ENCODE results near the gene LTBP3.

LTBP3 gene

DNA sequence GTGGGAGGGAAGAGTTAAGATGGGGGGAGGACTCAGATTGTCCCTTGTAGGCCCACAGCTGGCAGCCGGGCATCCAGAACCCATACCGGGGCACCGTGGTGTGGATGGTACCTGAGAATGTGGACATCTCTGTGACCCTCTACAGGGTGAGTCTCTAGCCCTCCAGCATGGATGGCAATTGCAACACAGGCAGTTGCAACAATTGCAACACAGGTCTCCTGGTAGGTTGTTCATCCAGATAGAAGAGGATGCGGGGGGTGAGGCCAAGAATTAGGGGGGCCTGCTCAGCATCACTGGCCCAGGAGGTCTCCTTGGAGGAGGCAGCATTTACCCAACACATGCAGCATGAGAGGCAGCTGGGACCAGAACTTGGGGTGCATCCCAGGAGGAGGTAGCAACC is 21.1 kb upstream of the LTBP3 start:
- no peaks in the 10 kb centered on the region for H3K36me3 ChIP-seq (ENCODE audit: insufficient read depth, low read length)
- H3K4me1 ChIP-seq (ENCODE audit: insufficient read depth, low read length, poor library complexity, severe bottlenecking) = peaks cover 33% of the 10 kb centered on the region
- no peaks in the 10 kb centered on the region for H3K9me3 ChIP-seq (ENCODE audit: insufficient read depth, low read depth, low read length)
- H3K4me3 ChIP-seq (ENCODE audit: low read length, poor library complexity, severe bottlenecking) = no peak overlapping the region
- H3K4me2 ChIP-seq (ENCODE audit: low read depth, low read length, poor library complexity, severe bottlenecking) = no peak overlapping the region
- no peak overlapping the region for H3K9ac ChIP-seq (ENCODE audit: low read depth, low read length, poor library complexity, severe bottlenecking)
- H2AFZ ChIP-seq (ENCODE audit: low read length) = no peak overlapping the region
- peaks cover 18% of the 10 kb centered on the region for H3K79me2 ChIP-seq (ENCODE audit: insufficient read depth, low read length)
- peaks cover 11% of the 10 kb centered on the region for H3F3A ChIP-seq (ENCODE audit: low read depth)
- no peaks in the 10 kb centered on the region for H3K27me3 ChIP-seq (ENCODE audit: insufficient read depth, low read length, poor library complexity, severe bottlenecking)
- H4K20me1 ChIP-seq (ENCODE audit: insufficient read depth, low read length, poor library complexity, severe bottlenecking) = no peaks in the 10 kb centered on the region
- TF ChIP-seq, protein P1, sequence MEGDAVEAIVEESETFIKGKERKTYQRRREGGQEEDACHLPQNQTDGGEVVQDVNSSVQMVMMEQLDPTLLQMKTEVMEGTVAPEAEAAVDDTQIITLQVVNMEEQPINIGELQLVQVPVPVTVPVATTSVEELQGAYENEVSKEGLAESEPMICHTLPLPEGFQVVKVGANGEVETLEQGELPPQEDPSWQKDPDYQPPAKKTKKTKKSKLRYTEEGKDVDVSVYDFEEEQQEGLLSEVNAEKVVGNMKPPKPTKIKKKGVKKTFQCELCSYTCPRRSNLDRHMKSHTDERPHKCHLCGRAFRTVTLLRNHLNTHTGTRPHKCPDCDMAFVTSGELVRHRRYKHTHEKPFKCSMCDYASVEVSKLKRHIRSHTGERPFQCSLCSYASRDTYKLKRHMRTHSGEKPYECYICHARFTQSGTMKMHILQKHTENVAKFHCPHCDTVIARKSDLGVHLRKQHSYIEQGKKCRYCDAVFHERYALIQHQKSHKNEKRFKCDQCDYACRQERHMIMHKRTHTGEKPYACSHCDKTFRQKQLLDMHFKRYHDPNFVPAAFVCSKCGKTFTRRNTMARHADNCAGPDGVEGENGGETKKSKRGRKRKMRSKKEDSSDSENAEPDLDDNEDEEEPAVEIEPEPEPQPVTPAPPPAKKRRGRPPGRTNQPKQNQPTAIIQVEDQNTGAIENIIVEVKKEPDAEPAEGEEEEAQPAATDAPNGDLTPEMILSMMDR (conservative IDR thresholded peaks at IDR 0.05; ENCODE audit: low read length) = no peak
- TF ChIP-seq EZH2phosphoT487 (IDR thresholded peaks at IDR 0.05; ENCODE audit: borderline replicate concordance) = no peak
- no peaks in the 10 kb centered on the region for H3K9me2 ChIP-seq (replicated peaks; ENCODE audit: low read depth, low read length)

DNA sequence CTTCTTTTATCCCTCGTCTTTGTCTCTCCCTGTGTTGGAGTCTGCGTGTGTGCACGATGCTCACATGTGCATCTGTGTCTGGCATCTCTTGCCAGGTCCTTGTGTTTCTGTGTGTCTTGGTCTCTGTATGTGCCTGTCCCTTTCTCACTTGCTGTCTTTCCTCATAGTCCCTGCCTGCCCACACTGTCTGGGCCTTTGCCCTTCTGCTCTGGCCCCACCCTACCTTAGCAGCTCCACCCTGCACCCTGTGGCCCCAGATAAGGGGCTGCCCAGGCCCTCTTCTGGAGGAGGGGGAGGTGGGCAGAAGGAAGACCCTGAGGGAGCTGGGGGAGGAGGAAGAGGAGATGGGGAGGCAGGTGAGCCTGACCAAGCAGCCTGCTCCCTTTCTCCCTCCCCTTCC is 20.5 kb upstream of the LTBP3 start:
- no peak overlapping the region for H3K4me3 ChIP-seq (ENCODE audit: low read length, poor library complexity, severe bottlenecking)
- peaks cover 21% of the 10 kb centered on the region for H3K79me2 ChIP-seq (ENCODE audit: insufficient read depth, low read length)
- TF ChIP-seq, protein P1 (conservative IDR thresholded peaks at IDR 0.05; ENCODE audit: low read length) = no peak
- no peak for TF ChIP-seq EZH2phosphoT487 (IDR thresholded peaks at IDR 0.05; ENCODE audit: borderline replicate concordance)
- H3K9me3 ChIP-seq (ENCODE audit: insufficient read depth, low read depth, low read length) = no peaks in the 10 kb centered on the region
- no peaks in the 10 kb centered on the region for H3K36me3 ChIP-seq (ENCODE audit: insufficient read depth, low read length)
- H4K20me1 ChIP-seq (ENCODE audit: insufficient read depth, low read length, poor library complexity, severe bottlenecking) = peaks cover 3% of the 10 kb centered on the region
- H3K9me2 ChIP-seq (replicated peaks; ENCODE audit: low read depth, low read length) = no peaks in the 10 kb centered on the region
- H3K4me1 ChIP-seq (ENCODE audit: insufficient read depth, low read length, poor library complexity, severe bottlenecking) = peaks cover 36% of the 10 kb centered on the region
- H3K4me2 ChIP-seq (ENCODE audit: low read depth, low read length, poor library complexity, severe bottlenecking) = peak overlapping the region; percentile 85
- H3K9ac ChIP-seq (ENCODE audit: low read depth, low read length, poor library complexity, severe bottlenecking) = no peak overlapping the region
- H2AFZ ChIP-seq (ENCODE audit: low read length) = no peak overlapping the region
- peaks cover 11% of the 10 kb centered on the region for H3F3A ChIP-seq (ENCODE audit: low read depth)
- H3K27me3 ChIP-seq (ENCODE audit: insufficient read depth, low read length, poor library complexity, severe bottlenecking) = no peaks in the 10 kb centered on the region

DNA sequence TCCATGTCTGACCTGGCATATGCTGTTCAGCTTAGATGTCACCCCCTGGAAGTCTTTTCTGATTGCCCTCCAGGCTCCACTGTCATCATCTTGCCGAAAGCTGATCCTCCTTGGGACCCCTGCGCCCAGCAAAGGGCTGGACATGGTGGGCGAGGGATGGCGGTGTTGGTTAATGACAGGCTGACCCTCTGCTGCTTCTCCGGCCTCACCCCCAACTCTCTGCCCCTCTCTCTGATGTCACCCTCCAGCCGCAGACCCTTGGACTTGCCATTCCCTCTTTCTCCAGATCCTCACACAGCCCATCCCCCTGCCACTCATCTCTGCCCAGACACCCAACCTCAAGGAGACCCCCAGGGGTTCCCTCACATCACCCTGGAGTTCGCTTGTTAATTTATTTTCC is 20.0 kb upstream of the LTBP3 start:
- peaks cover 9% of the 10 kb centered on the region for H4K20me1 ChIP-seq (ENCODE audit: insufficient read depth, low read length, poor library complexity, severe bottlenecking)
- peaks cover 41% of the 10 kb centered on the region for H3K4me1 ChIP-seq (ENCODE audit: insufficient read depth, low read length, poor library complexity, severe bottlenecking)
- H3K79me2 ChIP-seq (ENCODE audit: insufficient read depth, low read length) = peaks cover 26% of the 10 kb centered on the region
- no peaks in the 10 kb centered on the region for H3K9me3 ChIP-seq (ENCODE audit: insufficient read depth, low read depth, low read length)
- no peaks in the 10 kb centered on the region for H3K27me3 ChIP-seq (ENCODE audit: insufficient read depth, low read length, poor library complexity, severe bottlenecking)
- H3F3A ChIP-seq (ENCODE audit: low read depth) = peaks cover 11% of the 10 kb centered on the region
- TF ChIP-seq, protein P1 (conservative IDR thresholded peaks at IDR 0.05; ENCODE audit: low read length) = no peak
- H3K4me3 ChIP-seq (ENCODE audit: low read length, poor library complexity, severe bottlenecking) = no peak overlapping the region
- no peak overlapping the region for H3K9ac ChIP-seq (ENCODE audit: low read depth, low read length, poor library complexity, severe bottlenecking)
- H3K4me2 ChIP-seq (ENCODE audit: low read depth, low read length, poor library complexity, severe bottlenecking) = peak overlapping the region; percentile 85
- H3K36me3 ChIP-seq (ENCODE audit: insufficient read depth, low read length) = no peaks in the 10 kb centered on the region
- no peak overlapping the region for H2AFZ ChIP-seq (ENCODE audit: low read length)
- no peaks in the 10 kb centered on the region for H3K9me2 ChIP-seq (replicated peaks; ENCODE audit: low read depth, low read length)
